COR-L47 (cell line): ENCODE measurements around the gene UNC13B.
"Not testable (repeated sequence)": the region's sequence is repeated elsewhere in the genome, so short reads cannot be mapped to it uniquely, and the experiment has no call there.

ENCODE experiments used
- DNase-seq: peaks from one replicate; lab custom pipeline; 2025; lab: John Stamatoyannopoulos, UW

The UNC13B gene

DNA sequence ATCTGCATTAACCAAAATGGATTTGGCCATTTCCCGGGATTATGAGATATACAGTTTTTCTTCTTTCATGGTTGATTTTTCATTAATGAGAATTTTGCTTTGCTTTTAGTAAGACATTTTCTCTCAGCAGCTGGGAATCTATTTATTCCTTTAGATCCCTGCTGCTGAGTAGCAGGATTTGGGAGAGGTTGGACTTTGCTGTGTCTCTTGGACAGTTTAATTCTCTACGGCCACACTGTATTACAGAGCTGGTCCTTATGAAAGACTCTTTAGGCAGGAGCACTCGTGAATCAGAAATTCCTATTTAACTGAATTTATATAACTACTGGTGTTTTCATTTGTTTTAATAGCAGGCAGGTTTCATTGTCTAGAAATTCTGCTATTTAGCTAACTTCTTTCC lies 1.6 kb downstream of the UNC13B start:
- no peak for DNase-seq

DNA sequence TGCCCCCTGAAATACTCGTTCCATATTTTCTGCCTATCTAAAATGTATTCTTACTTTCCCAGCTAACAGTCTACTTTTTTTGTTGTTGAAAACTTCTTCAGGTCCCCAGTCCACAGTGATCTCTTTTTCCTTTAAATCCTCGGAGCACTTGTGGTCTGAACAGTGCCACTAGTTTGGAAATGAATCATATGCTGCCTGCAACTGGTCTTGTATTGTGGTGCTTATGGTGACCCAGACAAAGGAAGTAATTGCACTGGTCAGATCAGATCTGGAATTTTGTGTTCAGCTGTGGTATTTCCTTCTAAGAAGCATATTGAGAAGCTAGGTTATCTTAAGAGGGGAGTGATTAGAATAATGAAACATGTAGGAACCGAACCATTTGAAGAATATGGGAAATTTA lies 2.9 kb downstream of the UNC13B start:
- no peak for DNase-seq

DNA sequence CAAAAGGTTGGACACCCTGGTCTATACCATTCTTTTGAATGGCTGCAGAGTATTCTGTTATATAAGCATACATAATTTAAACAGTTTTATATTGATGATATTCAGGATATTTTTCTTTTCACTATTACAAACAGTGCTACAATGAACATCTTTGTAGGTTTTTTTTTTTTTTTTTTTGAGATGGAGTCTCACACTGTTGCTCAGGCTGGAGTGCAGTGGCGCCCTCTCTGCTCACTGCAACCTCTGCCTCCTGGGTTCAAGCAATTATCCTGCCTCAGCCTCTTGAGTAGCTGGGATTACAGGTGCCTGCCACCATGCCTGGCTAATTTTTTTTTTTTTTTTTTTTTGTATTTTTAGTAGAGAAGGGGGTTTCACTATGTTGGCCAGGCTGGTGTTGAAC lies 5.6 kb downstream of the UNC13B start:
- DNase-seq = not testable (repeated sequence)

DNA sequence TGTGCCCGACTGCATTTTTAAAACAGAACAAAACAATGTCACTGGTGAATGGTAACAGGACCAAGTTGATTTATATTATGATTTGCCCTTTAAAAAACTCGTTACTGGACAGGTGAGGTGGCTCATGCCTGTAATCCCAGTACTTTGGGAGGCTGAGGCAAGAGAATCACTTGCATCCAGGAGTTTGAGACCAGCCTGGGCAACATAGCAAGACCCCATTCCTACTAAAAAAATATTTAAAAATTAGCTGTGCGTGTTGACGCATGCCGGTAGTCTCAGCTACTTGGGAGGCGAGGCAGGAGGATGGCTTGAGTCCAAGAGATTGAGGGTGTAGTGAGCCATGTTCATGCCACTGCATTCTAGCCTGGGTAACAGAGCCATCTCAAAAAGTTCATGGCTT lies 7.2 kb downstream of the UNC13B start:
- DNase-seq = no peak

DNA sequence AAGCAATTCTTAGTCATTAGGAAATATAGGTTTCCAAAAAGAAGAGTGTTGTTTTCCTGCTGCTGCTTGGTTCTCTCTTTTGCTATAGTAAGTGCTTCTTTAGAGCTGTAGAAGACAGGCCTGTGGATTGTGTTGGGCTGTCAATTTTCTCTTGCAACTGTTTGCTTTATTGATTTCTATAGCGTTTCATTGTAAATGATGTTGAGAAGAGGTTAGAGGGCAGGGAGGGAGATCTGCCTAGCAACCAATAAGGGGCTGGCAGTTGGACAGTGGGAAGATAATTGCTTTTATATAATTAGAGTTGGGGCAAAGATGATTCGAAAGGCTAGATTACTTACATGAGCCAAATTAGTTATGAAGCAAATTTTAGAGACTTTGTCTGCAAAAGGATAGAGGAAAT lies 11.1 kb downstream of the UNC13B start:
- peak; percentile 86 for DNase-seq

DNA sequence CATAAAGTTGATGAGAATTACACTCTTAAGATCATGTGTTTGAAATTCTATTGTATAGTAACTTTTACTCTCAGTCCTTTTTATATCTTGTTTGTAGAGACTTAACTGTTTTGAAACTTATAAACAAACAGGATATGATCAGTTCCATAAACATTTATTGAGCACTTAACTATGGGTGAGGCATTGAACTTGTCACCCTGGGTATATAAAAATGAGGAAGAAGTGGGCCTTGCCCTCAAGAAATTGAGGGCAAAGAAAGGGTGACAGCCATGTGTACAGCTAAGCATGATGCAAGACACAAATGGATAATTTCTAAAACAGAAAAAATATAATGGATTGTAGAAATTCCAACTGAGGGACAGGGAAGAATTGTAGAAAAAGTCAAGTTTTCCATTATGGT lies 15.7 kb downstream of the UNC13B start:
- no peak for DNase-seq

DNA sequence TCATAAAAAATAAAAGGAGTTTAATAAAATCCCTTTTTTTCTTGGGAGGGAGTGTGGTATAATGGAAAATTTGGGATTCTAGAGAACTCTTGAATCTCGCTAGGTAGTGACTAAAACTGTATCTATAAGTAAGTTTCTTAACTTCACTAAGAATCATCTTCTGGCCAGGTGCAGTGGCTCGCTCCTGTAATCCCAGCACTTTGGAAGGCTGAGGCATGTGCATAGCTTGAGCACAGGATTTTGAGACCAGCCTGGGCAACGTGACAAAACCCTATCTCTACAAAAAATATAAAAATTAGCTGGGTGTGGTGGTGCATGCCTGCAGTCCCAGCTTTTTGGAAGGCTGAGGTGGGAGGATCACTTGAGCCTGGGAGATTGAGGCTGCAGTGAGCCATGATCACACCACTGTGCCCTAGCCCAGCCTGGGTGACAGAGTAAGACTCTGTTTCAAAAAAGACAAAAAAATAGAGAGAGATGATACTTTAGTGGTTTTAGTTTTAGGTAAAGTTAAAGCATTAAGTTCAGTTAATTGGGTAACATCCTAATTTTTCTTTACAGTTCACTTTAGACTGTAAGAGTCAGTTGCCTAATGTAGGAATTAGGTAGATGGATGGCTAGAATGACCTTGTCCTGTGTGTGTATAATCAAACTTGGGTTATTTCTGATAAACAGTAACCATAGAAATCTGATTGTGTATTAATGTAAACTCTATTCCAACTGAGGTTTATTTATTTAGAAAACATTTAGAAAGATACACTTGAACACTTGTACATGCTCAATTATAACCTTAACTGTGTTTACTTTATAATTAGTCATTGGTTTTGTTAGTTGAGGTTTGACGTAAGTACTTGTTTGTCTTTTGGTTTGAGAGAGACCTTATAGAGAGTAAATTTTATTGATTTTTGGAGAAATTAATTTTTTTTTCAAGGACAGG lies 17.8 kb downstream of the UNC13B start:
- DNase-seq = peak; percentile 3

DNA sequence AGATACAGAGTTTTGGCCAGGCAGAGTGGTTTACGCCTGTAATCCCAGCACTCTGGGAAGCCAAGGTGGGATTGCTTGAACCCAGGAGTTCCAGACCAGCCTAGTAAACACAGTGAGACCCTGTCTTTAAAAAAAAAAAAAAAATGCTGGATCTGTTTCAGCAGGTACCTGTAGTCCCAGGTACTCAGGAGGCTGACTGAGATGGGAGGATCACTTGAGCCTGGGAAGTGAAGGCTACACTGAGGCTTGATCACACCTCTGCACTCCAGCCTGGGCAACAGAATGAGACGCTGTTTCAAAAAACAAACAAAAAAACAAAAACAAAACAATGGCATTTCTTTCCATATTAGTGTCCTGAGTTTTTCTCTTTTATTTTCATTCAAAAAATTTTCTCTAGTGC lies 19.0 kb downstream of the UNC13B start:
- no peak for DNase-seq

DNA sequence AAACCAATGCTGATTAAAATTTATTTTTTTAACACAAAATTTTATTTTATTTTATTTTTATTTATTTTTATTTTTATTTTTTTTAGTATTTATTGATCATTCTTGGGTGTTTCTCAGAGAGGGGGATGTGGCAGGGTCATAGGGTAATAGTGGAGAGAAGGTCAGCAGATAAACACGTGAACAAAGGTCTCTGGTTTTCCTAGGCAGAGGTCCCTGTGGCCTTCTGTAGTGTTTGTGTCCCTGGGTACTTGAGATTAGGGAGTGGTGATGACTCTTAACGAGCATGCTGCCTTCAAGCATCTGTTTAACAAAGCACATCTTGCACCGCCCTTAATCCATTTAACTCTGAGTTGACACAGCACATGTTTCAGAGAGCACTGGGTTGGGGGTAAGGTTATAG lies 20.6 kb downstream of the UNC13B start:
- DNase-seq = not testable (repeated sequence)

DNA sequence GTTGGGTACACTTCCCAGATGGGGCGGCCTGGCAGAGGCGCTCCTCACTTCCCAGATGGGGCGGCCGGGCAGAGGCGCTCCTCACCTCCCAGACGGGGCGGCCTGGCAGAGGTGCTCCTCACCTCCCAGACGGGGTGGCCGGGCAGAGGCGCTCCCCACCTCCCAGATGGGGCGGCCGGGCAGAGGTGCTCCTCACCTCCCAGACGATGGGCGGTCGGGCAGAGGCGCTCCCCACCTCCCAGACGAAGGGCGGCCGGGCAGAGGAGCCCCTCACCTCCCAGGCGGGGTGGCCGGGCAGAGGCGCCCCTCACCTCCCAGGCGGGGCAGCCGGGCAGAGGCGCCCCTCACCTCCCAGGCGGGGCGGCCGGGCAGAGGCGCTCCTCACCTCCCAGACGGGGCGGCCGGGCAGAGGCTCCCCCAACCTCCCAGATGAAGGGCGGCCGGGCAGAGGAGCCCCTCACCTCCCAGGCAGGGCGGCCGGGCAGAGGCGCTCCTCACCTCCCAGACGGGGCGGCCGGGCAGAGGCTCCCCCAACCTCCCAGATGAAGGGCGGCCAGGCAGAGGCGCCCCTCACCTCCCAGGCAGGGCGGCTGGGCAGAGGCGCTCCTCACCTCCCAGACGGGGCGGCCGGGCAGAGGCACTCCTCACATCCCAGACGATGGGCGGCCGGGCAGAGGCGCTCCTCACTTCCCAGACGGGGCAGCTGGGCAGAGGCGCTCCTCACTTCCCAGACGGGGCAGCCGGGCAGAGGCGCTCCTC lies 21.4 kb downstream of the UNC13B start:
- DNase-seq = not testable (repeated sequence)

DNA sequence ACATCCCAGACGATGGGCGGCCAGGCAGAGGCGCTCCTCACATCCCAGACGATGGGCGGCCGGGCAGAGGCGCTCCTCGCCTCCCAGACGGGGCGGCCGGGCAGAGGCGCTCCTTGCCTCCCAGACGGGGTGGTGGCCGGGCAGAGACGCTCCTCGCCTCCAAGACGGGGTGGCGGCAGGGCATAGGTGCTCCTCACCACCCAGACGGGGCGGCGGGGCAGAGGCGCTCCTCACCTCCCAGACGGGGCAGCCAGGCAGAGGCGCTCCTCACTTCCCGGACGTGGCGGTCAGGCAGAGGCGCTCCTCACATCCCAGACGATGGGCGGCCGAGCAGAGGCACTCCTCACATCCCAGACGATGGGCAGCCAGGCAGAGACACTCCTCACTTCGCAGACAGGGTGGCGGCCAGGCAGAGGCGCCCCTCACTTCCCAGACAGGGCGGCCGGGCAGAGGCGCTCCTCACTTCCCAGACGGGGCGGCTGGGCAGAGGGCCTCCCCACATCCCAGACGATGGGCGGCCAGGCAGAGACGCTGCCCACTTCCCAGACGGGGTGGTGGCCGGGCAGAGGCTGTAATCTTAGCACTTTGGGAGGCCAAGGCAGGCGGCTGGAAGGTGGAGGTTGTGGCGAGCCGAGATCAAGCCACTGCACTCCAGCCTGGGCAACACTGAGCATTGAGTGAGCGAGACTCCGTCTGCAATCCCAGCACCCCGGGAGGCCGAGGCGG lies 22.1 kb downstream of the UNC13B start:
- not testable (repeated sequence) for DNase-seq

DNA sequence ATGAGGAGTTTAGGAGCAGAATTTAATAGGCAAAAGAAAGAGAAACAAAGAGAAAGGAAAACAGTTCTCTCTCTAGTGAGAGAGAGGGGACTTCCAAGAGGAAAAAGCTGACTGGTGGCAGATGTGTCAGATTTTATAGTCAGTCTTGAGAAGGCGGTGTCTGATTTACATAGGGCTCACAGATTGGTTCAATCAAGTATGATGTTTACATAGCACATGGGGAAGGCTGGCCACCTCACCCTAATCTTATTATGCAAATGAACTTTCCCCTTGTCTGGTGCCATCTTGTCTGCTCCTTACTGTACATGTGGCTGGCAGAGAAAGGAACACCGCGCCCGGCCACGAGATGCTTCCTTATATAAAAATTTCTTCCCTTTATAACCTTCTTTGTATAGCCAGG lies 24.7 kb downstream of the UNC13B start:
- DNase-seq = no peak

DNA sequence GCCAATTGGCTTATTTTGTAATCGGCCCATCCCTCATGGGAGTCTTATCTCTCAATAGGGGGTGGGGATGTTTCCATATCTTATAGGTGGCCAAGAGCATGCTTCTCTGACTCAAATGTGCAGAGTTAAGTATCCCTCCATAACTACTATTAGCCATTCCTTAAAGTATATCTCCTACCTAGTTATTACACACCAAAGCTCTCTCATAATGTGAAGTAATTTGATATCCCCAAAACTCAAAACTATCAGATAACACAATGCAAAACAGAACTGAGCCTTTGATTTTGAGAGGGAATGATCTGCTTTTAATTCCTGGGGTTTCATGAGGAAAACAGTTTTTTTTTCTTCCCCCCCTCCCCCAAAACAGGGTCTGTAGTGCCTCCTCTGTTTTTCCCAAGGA lies 28.4 kb downstream of the UNC13B start:
- DNase-seq = no peak

DNA sequence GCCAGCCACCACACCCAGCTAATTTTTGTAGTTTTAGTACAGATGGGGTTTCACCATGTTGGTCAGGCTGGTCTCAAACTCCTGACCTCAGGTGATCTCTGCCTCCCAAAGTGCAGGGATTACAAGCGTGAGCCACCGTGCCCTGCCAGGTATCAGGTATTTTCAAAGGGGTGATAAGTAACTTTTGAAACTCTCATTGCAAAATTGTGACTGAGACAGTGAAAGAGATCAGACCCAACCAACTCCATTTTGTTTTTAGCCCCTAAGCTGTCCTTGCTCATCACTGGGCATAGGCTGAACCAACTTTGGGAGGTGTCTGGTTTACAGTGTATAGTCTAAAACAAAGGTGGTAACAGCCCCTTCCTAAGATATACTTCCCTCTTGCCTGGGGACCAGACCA lies 29.3 kb downstream of the UNC13B start:
- no peak for DNase-seq

DNA sequence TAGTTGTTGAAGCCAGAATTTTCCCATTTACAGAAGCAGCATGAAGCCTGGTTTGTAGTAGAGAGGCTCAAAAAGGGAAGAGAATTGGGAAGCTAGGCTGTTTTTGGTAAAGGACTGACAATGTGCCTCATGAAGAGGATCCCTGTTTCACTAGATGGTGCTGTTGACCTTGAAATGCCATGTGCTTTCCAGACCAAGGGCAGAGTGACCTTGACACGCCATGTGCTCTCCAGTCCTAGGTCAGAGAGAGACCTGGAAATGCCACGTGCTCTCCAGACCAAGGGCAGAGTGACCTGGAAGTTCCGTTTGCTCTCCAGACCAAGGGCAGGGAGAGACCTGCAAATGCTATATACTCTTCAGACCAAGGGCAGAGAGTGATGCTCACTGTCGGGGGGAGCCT lies 32.0 kb downstream of the UNC13B start:
- DNase-seq = no peak

DNA sequence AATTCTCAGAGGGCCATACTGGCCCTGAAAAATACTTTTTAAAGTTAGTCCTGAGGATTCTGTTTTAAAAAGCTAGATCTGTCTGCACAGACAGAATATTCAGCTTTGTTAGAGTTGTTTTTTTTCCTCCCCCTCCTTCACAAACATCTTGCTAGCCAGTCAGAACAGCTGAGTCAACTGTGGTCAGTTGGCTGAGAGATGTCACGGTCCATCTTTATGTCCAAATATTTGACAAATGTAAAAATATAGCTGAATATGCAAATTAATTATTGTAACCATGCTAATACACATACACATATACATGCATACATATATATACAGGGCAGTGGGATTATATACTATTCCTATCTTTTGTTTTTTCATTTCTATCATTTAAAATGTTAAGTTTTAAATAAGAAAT lies 33.9 kb downstream of the UNC13B start:
- DNase-seq = no peak

DNA sequence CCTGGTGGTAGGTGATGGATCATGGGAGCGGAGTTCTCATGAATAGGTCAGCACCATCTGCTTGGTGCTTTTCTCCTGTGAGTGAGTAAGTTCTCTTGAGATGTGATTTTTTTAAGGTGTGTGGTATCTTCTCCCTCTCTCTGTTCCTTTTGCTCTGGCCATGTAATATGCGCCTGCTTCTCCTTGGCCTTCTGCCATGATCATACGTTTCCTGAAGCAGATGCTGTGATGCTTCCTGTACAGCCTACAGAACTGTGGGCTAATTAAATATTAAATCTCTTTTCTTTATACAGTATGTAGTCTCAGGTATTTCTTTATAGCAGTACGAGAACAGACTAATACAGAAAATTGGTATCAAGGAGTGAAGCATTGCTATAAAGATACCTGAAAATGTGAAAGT lies 36.4 kb downstream of the UNC13B start:
- DNase-seq = no peak

DNA sequence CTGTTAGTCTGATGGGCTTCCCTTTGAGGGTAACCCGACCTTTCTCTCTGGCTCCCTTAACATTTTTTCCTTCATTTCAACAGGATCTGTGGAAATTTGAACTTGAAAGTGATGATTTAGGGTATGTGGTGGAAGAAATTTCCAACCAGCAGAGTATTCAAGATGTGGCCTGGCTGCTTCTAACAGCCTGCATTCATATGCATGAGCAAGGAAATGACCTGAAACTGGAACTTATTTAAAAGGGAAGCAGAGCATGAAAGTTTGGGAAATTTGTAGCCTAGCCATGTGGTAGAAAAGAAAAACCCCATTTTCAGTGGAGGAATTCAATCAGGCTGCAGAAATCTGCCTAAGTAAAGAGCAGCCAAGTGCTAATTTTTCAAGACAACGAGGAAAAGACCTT lies 41.7 kb downstream of the UNC13B start:
- DNase-seq = no peak

DNA sequence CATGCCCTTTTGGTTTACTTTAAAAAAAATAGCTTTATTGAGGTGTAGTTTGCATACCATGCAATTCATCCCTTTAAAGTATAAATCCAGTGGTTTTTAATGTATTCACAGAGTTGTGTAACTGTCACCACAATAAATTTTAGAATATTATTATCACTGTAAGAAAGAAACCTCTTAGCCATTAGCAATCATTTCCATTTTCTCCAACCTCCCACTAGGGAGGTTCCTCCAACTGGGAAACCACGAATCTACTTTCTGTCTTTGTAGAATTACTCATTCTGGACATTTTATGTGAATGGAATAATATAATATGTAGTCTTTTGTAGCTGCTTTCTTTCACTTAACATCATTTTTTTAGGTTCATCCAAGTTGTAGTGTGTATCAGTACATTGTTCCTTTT lies 43.5 kb downstream of the UNC13B start:
- no peak for DNase-seq

DNA sequence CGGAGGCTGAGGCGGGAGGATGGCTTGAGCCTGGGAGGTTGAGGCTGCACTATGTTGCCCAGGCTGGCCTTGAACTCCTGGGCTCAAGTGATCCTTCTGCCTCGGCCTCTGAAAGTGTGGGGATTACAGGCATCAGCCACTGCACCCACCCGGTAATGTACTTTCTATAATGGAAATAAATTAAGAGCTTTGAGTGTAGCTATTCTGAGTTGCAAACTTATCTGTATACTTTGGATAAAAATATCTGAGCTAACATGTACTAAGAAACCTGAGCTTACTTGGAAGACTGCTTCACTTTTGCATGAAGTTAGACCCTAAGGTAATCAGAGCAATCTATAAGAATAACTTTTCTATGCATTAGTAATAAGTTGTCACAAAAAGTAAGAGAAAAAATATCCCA lies 50.0 kb downstream of the UNC13B start:
- DNase-seq = no peak

DNA sequence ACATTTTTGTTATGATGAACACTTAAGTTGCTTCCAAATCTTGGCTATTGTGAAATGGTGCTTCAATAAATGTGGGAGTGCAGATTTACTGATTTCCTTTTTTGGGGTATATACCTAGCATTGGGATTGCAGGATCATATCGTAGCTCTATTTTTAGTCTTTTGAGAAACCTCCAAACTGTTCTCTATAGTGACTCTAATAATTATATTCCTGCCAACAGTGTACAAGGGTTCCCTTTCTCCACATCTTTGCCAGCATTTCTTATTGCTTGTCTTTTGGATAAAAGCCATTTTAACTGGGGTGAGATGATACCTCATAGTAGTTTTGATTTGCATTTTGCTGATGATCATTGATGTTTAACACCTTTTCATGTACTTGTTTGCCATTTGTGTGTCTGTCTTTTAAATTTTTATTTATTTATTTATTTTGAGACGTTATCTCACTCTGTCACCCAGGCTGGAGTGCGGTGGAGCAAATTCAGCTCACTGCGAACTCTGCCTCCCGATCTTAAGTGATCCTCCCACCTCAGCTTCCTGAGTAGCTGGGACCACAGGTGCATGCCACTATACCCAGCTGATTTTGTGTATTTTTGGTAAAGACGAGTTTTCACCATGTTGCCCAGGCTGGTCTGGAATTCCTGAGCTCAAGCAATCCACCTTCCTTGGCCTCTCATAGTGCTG lies 59.0 kb downstream of the UNC13B start:
- DNase-seq = no peak

DNA sequence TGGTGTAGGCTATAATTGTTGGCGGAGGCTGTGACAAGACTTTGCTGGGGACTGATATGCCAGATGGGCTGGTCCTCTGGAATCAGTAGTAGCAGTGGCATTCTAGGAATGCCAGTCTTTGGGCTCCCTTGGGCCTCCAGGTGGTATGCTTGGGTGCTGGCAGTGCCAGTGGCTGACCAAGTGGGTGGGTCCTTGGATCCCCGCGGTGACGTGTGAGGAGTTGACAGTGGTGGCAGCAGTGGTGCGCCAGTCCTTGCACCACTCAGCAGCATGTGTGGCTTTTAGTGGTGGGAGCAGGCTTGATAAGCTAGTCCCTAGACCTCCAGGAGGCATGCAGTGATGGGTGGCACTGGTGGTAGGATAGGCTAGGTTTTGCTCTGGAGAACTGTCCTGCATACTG lies 63.9 kb downstream of the UNC13B start:
- no peak for DNase-seq
